CMK (cell line): ENCODE results near the gene ZFYVE9.
"Not testable (repeated sequence)": the region's sequence is repeated elsewhere in the genome, so short reads cannot be mapped to it uniquely, and the experiment has no call there.

Experiments
- DNase-seq: peaks from one replicate; pipeline ENCODE4 v3.0.0-alpha.2; 2010; ENCODE audit warnings: low read depth

The ZFYVE9 gene

DNA sequence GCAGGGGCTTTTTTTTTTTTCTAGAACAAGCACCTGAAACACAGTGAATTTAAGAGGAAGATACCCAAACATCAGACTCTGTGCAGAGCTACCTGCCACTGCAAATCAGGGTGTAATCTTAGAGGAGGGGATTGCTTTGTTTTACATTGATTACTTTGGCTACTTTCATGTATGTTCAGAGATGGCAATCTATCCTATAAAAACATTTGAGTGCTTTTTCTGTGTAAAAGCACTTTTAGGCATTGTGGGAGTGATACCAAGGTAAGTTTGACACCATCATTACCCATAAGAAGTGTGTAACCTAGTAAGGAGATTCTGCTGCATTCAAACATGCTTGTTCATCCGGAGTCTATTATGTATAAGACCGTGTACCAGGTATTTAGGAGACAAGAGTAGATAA is 50.1 kb downstream of the ZFYVE9 start:
- no peak for DNase-seq

DNA sequence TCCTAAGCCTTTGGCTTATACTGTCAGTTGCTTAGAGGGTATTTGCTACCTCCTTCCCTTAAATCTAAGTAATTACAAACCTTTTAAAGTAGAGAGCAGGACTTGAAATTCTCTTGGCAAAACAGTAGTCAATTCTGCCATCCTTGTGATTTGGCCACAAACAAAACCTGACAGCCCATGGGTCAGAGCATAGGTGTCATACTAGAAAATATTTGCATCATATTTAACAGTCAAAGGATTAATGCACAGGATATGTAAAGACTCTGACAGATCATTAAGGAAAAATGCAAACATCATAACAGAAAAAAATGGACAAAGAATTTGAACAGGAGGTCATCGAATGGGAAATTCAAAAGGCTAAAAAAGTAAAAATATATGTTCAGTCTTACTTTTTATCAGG is 50.5 kb downstream of the ZFYVE9 start:
- DNase-seq: no peak

DNA sequence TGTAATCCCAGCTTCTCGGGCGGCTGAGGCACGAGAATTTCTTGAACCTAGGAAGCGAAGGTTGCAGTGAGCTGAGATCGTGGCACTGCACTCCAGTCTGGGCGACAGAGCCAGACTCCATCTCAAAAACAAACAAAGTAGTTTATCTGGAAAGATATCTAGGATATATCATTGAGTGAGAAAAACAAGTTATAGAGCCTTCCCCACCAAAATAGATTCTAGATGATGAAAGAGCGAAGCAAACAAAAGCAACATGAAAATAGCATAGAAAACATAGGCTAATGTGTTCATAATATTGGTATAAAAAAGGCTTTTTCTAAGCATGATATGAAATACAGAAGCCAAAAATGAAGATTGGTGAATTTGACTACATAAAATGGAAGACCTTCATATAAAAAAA is 52.1 kb downstream of the ZFYVE9 start:
- no peak for DNase-seq

DNA sequence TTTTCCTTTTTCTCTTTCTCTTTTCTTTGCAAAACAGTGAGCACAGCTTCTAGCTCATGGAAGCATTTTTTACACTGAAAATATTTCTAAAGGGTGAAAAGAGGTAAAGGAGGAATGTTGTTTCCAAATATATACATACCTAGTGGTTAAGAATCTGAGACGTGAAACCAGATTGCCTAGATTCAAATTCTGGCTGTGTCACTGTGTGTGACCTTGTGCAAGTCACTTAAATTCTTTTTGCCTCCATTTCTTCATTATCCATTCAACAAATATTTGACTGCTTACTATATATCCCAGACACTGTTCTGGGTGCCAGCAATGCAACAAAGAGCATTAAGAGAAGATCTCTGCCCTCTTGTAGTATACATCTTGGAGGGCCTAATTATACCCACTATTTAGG is 53.3 kb downstream of the ZFYVE9 start:
- no peak for DNase-seq

DNA sequence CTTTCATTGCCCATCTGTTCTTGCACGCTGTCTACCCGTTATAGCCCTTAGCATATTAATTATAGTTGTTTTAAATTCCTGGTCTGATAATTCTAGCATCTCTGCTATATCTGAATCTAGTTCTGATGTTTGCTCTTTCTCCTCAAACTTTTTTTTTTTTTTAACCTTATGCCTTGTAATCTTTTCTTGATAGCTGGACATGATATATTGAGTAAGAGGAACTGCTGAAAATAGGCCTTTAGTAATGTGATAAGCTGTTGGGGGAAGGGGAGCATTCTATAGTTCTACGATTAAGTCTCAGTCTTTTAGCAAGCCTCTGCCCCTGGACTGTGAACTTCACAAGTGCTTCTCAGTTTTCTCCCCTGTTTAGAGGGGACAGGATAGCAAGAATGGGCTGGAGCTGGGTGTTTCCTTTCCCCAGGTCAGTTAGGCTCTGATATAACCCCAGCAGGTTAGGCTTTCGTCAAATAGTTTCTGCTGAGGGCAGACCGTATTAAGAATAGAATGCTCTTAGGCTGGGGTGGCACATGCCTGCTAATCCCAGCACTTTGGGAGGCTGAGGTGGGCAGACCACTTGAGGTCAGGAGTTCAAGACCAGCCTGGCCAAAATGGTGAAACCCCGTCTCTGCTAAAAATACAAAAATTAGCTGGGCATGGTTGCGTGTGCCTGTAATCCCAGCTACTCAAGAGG is 62.2 kb downstream of the ZFYVE9 start:
- DNase-seq: peak; percentile 25

DNA sequence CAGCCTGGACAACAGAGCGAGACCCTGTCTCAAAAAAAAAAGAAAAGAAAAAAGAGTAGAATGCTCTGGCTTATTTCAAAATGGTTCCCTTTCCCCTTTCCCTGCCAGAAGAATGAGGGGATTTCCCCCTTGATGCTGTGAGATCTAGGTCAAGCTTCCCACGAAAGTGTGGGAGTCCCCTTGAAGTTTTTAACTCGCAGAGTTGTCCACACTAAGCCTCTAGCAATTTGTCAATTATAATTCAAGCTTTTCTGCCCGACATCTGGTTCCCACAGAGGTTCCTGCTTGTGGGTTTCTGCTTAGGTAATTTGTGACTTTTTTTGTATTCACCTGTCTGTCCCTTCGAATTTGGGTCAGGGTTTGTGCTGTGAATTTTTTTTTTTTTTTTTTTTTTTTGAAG is 62.8 kb downstream of the ZFYVE9 start:
- DNase-seq: no peak

DNA sequence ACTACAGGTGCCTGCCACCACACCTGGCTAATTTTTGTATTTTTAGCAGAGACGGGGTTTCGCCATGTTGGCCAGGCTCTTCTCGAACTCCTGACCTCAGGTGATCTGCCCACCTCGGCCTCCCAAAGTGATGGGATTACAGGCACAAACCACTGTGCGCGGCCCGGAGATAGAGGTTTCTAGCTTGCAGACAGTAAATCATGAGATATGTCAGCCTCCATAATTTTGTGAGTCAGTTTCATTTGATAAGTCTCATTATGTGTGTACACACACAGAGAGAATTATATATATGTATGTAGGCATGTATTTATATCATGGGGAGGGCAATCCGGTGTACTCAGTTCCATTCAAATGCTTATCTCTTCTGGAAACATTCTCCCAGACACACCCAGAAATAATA is 64.8 kb downstream of the ZFYVE9 start:
- not testable (repeated sequence) for DNase-seq

DNA sequence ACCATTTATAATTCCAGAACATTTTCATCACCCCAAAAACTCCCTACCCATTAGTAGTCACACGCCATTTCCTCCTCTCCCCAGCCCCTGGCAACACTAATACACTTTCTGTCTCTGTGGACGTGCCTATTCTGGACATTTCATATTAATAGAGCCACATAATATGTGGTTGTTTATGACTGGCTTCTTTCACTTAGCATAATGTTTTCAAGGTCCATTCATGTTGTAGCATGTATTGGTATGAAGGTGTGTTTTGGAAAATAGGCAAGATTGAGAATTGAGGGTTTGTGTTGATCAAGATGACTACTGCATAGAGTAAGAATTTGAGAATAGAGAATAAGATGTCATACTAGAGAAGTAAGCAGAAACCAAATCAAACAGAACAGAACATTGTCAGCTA is 67.5 kb downstream of the ZFYVE9 start:
- DNase-seq: no peak

DNA sequence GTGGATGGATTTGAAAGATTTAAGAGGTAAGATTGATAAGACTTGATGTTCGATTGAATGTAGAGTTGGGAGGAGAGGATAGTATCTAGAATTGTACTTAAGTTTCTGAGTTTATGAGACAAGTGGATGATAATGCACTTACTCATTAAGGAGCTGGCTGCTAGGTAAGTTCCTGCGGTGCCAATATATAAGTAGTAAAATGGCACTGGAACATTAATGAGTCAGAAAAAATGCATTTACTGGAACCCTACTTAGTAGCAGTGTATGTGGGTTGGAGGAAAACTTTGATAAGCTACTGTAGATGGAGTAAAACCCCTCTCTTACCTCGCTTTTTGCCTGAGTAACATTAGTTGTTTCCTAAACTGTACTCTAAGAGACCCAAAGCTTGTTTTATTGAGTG is 68.2 kb downstream of the ZFYVE9 start:
- no peak for DNase-seq

DNA sequence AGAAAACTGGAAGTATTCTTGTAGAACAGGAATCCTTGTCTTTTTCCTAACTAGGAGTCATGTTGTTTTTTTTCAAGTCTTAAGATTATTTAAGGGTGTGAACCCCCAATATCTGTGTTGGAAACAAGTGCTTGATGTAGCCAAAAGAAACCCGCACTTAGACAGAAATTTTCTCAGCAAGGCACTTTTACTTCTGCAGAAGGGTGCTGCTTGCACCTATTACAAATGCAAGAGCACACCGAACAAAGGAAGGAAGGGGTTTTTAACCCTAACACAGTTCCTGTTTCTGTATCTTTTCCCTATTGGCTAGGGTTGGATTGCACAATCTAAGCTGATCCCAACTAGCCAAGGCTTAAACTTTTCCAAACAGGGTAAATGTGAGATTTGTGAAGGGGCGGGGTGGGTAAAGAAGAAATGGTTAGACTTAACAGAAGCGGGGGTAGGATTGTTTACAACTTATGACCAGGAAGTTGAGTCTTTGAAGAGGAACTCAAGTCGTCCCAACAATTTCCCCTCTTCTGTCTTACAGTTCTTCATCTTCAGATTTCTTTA is 75.1 kb downstream of the ZFYVE9 start:
- DNase-seq: no peak

DNA sequence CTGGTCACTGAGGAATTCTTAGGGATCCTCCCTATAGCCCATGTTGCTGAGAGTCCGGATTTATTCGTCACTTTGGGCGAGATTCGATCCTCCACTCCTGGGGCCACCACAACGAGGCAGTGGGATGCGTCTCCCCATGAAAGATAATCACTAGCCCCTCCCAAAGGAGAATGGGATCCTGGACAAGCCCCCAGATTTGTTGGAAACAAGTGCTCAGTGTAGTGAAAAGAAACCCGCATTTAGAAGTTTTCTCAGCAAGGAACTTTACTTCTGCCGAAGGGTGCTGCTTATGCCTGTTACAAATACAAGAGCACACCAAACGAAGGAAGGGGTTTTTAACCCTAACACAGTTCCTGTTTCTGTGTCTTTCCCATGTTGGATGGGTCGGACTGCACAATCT is 83.3 kb downstream of the ZFYVE9 start:
- no peak for DNase-seq

DNA sequence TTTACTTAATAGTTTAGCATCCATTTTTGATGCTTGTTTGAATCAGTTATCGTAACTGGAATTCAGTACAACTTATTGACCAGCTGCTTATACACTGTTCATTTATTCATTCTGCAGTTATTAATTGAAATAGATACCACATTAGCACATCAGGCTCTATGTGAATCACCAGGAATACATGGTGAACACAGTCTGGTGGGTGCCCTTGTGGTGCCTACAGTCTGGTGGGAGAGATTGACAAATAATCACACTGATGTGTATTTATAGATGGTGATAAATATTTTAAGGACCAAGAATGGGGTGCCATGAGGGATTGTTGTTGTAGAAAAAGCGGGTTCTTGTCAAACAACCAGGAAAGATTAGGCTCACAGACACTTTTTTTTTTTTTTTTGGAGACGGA is 87.6 kb downstream of the ZFYVE9 start:
- no peak for DNase-seq

DNA sequence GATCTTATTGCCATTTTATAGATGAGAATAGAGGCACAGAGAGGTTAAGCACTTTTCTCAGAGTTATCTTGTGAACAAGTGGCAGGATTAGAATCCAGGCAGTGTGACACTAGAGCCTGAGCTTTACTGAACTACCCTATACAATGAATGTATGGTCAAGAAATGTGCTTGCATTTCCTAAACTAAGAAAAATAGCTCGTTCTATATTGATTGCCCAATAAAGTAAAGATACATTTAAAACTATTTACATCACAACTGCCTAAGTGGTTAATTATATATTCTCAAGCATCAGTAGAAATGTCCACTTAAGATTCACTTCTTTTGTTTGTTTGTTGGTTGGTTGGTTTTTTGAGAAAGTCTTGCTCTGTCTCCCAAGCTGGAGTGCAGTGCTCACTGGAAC is 91.6 kb downstream of the ZFYVE9 start:
- DNase-seq: no peak

DNA sequence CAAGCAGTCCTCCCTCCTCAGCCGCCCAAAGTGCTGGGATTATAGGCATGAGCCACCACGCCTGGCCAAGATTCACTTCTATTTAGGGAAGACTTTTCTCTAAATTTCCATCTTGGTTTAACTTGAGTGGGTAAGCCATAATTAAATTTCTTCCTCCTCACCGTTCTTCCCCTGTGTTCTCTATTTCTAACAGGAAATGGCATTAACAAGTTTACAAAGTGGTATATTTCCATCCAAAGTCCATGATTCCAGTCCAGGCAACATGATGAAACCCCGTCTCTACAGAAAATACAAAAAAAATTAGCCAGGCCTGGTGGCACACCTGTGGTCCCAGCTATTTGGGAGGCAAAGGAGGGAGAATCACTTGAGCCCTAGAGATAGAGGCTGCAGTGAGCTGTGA is 92.1 kb downstream of the ZFYVE9 start:
- no peak for DNase-seq

DNA sequence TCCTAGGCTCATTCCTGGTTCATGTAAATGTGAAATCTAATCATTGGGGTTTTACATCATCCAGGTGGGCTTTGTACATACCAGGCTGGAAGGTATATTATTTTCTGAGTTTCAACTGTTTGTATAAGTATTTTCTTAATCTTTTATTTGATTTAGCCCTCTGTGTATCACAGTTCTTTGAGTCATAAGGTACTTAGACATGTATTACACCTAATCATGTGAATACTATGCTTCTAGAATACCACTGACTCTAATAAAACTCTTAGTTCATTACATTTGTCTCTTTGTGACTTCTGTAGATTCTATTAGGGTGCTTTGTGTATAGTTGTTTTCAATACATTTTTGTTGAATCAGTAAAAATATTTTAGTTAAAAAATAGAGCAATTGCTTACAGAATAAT is 92.8 kb downstream of the ZFYVE9 start:
- no peak for DNase-seq

DNA sequence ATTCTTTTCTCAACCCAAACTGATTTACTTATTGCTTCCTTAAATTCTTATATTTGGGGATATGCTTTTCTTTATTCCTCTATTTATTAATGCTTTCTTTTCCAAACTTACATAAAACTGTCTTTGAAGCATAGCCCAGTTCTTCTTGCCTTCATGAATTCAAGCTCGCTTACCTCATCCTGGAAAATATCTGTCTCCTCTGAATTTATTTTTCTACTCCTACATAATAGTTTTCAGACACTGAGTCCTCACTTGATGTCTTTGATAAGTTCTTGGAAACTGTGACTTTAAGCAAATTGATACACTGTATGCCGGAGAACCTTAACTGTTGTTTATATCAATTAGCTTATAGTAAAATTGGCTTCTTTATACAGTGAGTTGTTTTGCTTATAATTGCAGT is 93.8 kb downstream of the ZFYVE9 start:
- no peak for DNase-seq

DNA sequence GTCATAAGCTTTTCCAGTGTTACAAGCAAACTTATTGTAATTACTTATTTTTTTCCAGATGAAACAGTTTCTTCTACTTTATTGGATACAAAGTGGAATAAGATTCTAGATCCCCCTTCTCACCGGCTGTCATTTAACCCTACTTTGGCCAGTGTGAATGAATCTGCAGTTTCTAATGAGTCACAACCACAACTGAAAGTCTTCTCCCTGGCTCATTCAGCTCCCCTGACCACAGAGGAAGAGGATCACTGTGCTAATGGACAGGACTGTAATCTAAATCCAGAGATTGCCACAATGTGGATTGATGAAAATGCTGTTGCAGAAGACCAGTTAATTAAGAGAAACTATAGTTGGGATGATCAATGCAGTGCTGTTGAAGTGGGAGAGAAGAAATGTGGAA is 95.5 kb downstream of the ZFYVE9 start:
- no peak for DNase-seq

DNA sequence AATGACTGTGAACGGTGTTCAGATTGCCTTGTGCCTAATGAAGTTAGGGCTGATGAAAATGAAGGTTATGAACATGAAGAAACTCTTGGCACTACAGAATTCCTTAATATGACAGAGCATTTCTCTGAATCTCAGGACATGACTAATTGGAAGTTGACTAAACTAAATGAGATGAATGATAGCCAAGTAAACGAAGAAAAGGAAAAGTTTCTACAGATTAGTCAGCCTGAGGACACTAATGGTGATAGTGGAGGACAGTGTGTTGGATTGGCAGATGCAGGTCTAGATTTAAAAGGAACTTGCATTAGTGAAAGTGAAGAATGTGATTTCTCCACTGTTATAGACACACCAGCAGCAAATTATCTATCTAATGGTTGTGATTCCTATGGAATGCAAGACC is 96.6 kb downstream of the ZFYVE9 start:
- DNase-seq: no peak

DNA sequence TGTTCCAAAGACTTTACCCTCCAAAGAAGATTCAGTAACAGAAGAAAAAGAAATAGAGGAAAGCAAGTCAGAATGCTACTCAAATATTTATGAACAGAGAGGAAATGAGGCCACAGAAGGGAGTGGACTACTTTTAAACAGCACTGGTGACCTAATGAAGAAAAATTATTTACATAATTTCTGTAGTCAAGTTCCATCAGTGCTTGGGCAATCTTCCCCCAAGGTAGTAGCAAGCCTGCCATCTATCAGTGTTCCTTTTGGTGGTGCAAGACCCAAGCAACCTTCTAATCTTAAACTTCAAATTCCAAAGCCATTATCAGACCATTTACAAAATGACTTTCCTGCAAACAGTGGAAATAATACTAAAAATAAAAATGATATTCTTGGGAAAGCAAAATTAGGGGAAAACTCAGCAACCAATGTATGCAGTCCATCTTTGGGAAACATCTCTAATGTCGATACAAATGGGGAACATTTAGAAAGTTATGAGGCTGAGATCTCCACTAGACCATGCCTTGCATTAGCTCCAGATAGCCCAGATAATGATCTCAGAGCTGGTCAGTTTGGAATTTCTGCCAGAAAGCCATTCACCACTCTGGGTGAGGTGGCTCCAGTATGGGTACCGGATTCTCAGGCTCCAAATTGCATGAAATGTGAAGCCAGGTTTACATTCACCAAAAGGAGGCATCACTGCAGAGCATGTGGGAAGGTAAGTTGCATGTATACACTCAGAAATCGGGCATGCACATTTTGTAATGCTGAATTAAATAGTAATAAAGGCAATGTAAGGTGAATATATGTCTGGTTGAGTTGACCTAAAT is 97.2 kb downstream of the ZFYVE9 start:
- no peak for DNase-seq

DNA sequence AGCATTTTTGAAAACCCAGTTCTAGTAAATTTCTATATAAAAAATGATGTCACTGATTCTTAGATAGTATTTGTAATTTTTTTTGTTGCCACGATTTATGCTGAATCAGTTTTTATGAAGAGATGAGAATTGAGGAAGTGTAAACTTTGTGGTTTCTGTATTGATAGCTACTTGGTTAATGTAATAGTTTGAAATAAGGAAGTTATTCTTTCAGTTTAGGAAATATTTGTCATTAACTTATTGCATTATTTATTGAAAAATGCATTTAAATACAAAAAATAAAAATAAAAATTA is 97.8 kb downstream of the ZFYVE9 start:
- DNase-seq: no peak

DNA sequence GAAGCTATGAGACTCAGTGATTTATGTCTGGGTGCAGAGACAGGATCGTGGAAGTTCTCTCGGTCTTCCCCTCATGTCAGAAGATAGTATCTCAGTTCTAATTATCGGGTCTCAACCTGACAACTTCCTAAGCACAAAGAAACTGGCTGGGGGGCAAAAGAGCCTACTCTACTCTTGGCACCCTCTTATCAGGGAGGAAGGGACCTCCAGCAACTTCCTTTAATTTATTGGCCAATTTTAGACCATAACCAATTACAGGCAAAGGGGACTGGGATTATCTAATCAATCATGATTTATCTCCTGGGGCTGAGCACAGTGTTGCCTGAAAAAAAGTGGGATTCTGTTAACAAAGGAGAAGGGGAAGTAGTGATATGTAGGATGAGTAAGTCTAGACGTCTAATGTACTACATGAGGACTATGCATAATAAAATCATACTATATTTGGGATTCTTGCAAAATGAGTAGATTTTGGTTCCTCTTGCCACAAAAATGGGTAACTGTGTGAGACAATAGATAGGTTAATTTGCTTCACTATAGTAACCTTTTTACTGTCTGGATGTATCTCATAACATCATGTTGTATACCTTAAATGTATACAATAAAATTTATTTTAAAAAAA is 98.8 kb downstream of the ZFYVE9 start:
- no peak for DNase-seq

DNA sequence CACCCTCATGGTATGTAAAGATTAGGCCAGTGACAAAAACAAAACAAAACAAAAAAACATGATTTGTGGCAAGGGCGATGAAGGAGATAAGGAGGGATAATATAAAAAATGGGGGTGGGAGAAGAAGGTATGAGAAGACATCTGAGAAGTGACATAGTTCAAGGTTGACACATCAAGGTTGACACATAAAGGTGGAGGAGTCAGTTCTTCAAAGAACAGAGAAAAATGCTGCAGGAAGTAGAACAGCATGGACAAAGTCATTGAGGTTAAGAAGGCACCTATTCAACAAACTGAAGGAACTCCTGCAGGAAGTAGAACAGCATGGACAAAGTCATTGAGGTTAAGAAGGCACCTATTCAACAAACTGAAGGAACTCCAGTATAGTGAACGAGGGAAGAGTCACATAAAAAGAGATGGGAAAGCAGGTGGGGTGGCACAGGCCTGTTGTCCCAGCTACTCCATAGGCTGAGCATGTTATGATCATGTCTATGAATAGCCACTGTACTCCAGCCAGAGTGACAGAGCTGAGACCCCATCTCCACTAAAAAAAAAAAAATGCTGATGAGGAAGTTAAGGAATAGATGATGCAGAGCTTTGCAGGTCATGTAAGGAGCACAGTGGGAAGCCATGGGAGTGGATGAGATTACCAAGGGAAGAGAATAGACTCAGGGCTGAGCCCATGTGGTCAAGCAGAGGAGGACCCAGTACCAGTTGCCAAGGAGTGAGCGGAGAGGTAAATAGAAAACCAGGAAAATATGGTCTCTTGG is 101.5 kb downstream of the ZFYVE9 start:
- DNase-seq: no peak

DNA sequence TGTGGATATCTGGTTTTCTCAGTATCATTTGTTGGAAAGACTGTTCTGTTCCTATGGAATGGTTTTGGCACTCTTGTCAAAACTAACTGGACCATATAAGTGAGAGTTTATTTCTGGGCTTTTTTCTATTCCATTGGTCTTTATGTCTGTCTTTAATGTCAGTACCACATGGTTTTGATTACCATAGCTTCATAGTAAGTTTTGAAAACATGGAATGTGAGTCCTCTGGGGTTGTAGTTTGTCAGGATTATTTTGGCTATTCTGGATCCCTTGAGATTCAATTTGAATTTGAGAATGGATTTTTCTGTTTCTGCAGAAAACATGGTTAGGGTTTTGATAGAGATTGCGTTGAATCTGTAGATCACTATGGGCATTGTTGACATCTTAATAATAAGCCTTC is 107.9 kb downstream of the ZFYVE9 start:
- DNase-seq: no peak
